Measurements from ENCODE around the gene FOXG1. TPM values are rescaled to one million over a fixed set of nuclear protein-coding genes. Genes with fewer than 3 reads are reported as not detected.

The FOXG1 gene
- not detected in 2 replicates for total RNA-seq
- not detected for polyA plus RNA-seq (2012)

DNA sequence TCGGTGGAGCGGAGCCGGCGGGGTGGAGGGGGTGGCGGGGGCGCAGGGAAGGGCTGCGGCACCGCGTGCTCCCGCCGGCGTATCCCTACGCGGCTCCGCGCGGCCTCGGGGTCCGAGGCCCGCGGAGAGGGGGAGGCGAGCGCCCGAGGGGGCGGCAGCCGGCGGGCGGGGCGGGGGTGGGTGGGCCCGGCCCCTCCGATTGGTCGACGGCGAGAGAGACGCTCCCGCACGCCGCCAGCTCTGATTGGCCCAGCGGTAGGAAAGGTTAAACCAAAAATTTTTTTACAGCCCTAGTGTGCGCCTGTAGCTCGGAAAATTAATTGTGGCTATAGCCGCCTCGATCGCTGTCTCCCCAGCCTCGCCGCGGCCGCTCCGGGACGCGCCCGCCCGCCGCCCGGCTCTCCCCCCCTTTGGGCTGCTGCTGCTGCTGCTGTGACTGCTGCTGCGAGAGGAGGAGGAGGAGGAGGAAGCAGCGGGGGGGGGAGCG, at the start of gene FOXG1:
Gene FOXG1 (plus strand): TSS at position 319 of the 487 bp plus-strand sequence. CDS start 493 bp downstream, outside the sequence.
- no peak for DNase-seq (ENCODE audit: low read depth)

DNA sequence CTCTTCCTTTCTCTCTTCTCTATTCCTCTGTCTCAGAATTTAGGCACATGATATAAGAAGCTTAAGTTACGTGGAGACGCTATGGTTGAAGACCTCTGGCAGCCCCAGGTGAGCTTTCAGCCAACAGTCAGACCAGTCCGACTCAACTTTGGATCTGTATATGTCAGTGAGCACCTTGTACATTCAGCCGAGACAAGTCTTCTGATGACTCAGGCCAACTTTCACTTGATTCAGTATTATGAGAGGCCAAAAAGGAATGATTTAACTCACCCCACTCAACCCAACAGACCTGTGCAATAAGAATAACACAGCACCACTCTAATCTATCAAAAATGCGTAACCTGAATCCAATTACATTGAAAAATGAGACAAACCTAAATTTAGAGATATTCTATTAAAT, 47.5 kb upstream of the FOXG1 start:
- DNase-seq (ENCODE audit: low read depth) = no peak

DNA sequence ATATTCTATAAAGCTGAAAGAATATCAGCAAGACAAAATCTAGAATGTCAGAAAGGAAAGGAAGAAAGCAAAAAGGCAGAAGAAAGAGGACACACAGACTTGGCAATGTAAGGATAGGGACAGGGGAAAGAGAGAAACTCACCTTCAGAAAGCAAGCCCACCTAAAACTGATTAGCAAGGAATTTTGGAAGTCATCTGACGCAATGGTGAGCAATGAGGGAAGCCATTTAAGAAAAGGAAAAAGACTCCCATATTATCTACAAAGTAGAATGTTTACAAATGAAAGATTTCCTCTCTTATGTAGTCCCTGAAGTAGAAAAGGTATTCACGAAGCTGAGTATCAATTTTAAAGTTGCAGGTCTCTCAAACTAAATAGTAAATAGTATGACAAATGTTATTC, 35.2 kb upstream of the FOXG1 start:
- DNase-seq (ENCODE audit: low read depth) = no peak

DNA sequence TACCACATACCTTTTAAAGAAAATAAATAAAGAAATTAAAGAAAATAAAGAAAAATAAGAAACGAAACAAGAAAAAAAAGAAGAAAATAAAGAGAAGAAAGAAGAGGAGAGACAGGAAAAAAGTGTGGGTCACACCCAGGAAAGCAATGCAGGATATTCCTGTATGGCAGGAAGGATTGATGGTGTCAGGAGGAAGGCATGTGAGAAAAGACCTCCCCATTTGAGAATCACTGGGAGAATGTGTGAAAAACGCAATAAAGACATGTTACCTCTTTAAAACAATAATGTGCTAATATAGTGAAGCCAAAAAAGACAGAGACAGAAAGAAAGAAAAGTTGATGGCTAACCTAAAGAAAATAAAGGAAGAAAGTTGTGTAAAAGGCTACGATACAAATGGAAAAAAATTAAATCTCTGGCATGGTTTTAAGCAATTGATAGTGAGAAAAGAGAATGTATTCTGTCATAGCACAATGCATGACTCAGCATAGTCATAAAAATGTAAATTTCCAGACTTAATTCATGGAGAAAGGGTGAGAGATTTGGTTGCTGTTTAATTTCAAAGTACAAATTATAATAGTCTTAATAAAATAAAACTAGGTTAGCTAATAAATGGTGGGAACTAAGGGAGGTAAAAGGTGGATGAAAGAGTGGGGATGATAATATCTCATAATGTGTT, 24.3 kb upstream of the FOXG1 start:
- DNase-seq (ENCODE audit: low read depth) = no peak

DNA sequence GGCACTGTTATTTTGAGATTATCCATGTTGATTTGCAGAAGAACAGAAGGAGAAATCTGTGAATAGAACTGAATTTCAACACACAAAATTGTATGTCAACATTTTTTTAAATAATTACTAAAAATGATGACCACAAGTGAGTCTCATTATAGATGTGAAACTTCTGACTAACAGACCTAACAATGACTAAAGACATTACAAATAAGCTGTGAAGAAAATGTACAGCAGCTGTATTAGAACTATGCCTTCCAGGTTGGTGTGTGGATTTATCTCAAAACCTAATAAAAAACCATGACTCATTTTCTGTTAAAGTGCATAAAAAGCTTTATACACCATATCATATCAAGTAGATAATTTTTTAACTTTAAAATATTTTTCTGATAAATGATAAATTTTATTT, 22.5 kb upstream of the FOXG1 start:
- DNase-seq (ENCODE audit: low read depth) = no peak

DNA sequence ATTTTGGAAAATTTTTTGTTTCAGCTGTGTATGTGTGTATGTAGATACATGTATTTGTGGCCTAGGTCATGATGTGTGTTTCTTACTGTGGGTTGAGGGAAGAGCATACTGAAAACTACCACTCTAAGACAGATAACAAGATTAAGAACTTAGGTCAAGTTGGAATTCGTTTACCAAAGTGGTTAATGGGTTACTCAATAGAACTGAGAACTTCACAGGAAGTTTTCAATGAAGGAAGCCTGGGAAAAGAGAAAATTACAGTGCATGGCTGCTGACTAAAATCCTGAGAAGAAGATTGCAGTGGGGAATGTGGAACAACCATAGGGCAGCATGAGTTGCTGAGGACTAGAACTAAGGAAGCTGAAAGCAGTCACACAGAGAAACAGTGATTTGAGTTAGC, 21.4 kb upstream of the FOXG1 start:
- DNase-seq (ENCODE audit: low read depth) = no peak

DNA sequence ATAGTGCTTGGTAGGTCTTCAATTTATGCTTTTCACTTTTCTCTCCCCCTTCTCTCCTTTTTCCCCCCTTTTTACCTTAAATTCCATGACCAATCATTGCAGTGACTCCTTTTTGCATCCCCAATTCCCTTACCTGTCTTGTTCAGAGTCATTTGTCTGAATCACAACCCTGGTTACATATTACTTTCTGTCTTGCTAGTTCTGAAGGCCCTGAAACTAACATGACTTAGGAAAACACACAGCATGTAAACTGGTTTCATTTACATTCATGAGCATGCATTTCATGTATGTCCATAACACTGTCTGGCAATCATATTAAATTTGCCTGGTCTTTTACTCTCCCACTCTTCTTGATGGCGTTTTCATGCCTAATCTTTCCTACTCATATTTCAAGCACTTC, 20.3 kb upstream of the FOXG1 start:
- no peak for DNase-seq (ENCODE audit: low read depth)

DNA sequence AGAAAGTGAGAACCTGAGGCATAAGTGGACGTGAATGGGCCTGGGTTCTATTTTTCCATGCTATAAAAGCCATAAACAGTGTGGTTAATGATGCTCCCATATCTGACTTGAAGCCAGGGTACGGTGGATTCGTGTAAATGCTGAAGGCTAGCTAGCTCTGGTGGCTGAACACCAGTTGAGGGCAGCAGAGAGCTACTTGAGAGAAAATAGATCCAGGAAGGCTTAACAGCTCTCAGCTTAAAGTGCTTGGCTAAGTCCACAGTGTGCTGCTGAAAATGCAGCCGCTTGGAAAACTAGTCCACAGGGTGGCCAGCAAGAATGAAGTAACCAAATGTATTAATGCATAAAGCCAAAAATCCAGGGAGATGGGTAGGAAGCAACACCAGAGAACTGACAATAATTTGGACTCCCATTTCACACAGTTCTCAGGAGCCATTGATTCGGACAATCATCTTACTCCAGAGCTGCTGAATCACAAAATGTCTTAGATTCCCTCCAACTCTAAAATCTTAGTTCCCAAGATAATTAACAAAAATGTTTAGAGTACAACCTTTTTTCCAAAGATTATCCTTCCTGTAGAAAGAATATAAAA, 15.0 kb upstream of the FOXG1 start:
- DNase-seq (ENCODE audit: low read depth) = peak; percentile 68

DNA sequence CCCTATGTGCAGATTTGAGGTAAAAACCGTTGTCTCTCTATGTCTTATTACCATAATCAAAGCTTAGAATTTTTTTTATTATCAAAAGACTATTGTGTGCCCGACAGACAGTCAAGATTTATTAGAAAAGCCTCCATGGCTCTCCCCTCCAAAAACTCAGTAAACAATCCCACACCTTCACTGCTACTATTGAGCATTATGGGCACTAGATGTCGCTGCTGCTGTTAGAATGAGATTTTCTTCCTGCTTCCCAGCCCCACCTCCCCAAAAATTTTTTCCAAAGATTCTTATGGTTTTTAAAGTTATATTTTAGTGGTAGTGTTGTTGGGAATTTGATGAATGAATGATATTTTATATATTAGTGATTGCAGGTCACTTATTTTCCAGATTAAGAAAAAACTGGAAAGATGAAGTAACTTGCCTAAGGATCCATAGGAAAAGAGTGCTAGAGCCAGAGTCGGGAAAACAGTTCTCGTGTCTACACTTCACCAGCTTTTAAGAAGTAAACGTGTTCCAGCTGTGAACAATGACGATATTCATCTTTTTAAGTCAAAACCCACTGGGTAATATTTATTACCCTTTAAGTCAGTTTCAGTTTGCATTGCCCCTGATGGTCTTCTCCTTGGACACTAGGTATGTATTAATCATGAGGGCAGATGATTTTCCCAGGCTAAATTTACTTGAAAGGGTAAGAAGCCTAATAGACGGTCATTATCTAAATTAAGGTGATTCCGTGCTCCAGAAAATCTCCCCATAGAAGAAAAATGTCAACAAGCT, 12.2 kb upstream of the FOXG1 start:
- peak; percentile 70 for DNase-seq (ENCODE audit: low read depth)

DNA sequence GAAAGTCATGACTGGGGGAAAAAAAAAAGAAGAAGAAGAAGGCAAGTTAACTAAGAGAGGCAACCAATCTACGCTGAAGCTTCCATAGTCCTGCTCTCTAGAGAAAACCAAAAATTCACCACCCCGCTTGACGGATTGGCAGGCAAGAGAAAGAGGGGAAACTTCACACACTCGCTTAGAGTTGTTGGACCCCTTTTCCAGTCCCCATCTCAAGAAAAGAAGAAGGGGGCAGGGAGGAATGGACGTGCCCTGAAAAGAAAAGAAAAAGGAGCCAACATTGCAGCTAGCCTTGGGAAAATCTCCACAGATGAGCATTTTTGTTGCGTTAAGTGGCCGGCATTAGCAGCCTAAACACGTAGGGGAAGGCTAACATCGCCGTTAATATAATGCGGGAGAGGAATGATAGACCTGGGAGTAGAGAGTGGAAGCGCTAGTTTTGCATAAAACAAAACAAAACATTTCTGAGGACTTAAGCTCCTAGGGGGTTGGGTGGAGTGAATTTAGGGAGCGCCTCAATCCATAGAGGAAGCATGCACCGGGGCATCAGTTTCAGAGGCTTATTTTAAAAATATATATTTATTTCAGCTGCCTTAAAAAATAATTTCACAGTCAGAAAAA, 11.3 kb upstream of the FOXG1 start:
- no peak for DNase-seq (ENCODE audit: low read depth)

DNA sequence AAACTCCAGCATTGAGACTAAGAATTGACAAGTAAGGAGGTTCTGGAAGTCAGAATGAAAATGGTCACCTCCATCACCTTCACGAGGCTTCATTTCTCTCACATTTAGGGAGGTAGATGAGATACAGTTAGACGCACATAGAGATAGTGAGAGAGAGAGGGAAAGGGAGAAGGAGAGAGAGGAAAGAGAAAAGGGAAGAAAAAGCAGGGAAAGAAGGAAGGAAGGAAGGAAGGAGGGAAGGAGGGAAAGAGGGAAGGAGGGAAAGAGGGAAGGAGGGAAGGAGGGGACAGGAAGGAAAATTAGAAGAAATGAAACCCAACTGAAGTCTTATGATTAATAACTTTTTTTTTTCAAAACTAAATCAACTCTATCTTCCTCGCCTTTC, 10.7 kb upstream of the FOXG1 start:
- DNase-seq (ENCODE audit: low read depth) = no peak

DNA sequence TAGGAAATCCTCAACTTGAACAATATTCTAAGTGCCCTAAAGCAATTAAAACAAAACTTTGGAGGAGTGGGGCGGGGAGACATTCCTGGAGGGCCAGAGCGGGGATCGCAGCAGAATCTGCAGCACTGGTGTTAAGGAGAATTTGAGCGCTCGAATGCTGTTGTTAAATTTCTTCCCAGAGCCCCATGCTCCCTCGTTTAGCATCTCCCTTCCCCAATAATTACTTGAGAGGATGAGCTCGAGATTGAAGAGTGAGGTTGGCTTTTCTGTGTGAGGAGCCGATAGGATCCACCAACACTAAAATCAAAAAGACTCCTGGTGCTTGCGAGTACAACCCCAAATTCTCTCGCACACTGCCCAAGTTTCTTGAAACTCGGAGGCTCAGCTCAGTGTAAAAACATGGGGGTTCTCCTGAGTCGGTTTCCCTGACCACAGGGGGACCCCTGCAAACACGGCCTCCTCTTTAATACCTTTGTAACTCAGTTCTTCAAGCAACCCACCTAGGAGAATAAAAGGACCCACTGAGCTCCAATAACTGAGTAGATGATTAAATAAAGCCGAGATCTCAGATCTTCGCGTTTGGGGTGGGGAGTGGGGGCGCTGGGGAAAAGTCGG, 10.2 kb upstream of the FOXG1 start:
- no peak for DNase-seq (ENCODE audit: low read depth)

DNA sequence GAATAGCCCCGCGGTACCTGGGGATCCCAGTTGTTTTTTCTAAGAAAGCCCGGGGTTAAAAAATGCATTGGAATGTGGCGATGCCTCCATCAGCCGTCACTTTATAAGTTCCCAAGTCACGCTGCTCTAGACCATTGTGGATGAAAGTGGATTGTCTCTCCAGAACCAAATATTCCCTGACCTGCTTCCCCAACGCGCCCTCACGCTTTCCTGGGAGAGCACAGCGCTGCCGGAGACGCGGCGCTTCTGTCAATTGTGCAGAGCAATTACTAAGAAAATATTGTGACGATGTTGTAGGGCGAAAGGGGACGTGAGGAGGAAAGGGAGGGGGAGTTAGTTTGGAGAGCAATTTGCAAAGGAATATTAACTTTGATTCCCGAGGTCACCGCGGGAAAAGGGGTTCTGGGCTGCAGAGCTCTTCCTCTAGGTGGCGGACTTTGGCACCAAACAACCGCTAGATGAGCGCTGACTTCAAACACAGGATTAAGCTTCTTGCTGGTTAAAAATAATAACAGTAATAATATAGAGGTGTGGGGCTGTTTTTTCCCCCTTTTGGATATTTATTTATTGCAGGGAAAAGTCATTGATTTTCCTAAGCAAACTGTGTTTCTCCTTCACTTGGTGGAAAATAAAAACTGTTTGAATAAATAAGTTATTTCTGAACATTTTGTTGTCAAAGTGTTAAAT, 9.6 kb upstream of the FOXG1 start:
- DNase-seq (ENCODE audit: low read depth) = peak; percentile 40

DNA sequence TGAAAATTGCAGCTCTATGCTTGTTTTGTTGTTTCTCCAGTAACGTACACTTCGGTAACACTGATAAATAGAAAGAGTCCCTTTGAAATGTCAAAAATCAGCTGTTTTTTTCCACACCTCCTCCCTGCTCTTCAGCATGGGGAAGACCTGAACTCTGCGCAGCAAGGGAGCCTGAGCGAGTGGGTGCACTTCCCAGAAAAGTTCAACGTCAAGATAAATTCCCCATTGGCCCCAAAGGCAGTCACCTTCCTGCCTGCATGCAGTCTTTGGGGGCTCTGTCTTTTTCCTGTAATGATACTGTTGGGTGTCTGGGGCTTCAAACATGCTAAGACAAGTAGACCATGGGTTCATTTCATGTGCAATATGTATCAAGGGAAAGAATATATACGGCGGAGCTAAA, 8.8 kb upstream of the FOXG1 start:
- DNase-seq (ENCODE audit: low read depth) = no peak

DNA sequence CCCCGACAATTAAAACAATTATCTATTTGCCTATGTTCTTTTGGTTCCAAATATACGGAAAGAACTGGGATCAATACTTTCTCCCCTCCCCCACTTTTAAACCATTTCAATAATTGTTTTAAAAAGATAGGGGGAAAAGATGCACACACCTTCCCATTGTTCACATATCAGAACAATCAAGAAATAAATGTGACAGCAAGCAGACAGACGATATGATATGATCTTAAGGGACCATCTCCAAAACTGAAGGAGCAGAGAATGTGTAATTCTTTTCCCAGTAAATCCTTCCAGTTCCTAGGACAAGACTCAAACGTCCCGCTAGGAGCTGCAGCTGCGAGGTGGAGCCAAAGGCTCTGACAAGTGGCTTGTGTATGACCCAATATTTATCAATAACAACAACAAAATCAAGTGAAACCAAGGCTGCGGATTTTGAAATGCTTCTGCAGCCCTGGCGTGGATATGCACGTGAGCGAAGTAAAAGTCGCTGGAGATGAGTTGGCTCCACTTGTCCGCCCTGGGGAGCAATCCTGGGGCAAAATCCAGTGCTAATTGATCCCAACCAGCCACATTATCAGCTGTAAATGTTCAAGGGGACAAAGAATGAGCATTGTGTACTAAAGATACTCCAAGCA, 8.2 kb upstream of the FOXG1 start:
- DNase-seq (ENCODE audit: low read depth) = no peak

DNA sequence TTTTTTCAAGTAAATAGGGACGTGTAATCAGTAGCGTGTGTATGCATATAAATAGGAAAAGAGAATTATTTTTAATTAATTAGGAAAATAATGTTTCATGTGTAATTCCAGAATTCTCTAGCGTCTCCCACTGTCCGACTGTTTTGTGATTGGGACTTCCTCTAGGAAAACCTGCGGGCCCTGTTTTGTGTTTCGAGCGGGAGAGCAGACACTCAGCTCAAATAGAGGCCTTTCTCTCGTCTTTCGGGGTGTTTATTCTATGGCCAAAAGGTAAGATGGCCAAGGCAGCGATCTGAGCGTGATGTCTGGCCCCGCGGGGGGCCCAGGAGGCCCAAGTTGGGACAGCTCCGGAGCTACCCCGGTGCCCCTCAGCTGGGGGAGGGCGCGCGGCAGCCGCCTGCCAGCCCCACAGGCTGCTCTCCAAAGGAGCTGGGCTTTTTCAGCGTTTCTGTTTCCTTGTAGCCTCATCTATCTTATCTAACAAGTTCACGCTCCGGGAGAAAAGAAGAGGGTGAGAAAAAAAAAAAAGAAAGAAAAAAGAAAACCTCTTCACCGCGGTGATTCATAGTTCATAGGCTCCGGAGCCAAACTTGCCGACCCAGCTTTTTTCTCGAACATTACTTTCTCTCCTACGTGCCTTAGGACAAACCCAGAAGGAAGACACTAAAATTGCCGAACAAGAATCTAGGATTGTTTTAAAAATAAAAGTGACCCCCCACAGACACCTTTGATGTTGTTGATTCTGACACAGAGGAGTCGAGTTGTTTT, 7.5 kb upstream of the FOXG1 start:
- no peak for DNase-seq (ENCODE audit: low read depth)

DNA sequence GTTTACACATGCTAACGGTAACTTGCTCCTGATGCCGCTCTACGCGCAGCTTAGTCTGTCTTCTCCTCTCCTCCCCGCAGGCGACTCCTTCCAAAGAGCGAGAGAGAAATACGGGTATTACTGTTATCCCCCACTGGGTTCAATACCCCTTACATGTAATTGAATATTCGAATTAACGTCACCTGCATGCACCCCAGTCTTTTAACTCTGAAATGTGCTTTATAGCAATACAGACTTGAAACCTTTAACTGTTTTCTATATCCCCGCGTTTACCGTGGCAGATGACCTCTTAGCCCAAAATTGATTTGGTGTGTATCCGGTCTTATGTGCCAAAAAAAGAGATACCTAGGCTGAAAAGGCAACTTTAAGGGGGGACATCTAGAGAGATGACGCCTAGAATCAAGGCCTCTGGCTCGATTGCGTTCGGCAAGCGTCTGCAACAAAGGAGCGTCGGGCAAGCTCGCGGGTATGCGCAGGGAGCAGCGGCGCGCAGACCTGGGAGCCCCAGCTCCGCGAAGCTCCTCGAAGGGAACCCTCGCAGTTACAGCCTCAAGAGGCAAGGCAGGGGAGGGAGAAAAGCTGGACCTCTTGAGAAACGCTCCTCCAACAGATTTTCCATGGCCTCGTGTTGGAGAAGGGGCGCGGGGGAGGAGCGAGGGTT, 6.8 kb upstream of the FOXG1 start:
- no peak for DNase-seq (ENCODE audit: low read depth)

DNA sequence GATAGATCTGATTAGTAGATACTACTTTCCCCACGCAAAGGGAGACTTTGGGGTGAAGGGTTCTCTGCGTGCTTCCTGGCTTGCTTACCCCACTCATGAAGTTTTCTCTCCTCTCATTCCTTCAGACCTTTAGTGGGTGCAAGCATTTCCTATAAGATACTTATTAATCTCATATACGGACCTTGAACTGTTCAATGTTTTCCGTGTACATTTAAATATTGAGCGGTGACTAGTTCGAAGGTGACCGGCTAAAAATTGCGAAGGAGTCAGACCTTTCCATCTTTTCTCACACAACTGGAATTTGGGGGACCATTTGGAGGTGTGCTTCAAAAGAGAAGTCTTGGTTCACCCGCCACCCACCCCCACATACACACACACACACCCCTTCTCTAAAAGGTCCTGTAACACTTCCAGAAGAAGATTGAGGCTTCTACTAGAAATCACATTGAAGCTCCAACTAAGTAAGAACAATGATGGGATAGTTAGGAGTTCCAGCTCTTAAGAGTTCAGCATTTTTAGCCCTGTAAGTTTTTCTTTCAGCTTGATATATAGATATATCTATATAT, 6.1 kb upstream of the FOXG1 start:
- no peak for DNase-seq (ENCODE audit: low read depth)
